Prostate gland (tissue), 2 donors: ENCODE results near the gene TMEM178A. TPM values are rescaled to one million over a fixed set of nuclear protein-coding genes. Genes with fewer than 3 reads are reported as not detected.

Experiments
- DNase-seq: peaks from one replicate; pipeline ENCODE4 v3.0.0-alpha.2; 2019; ENCODE audit warnings: low spot score
- H3K27ac ChIP-seq, 2 donors: fragments of 200-600 bp; sonication (generic); 2 replicates each; pipeline ENCODE4 v1.5.1; 2017 to 2019
- H3K27me3 ChIP-seq: fragments of 200-600 bp; sonication (generic); replicated peaks from 2 replicates; pipeline ENCODE4 v1.5.1; 2019; ENCODE audit not compliant: insufficient read depth
- H3K36me3 ChIP-seq, 2 donors: fragments of 200-600 bp; sonication (generic); 1 replicate in 1 of 2; 2 replicates in 1 of 2; pipeline versions ENCODE4 v1.5.1 to v1.8.1; 2017 to 2019
- H3K4me1 ChIP-seq: fragments of 200-600 bp; sonication (generic); replicated peaks from 2 replicates; pipeline ENCODE4 v1.5.1; 2019
- H3K4me3 ChIP-seq, 2 donors: fragments of 200-600 bp; sonication (generic); 2 replicates each; pipeline ENCODE4 v1.5.1; 2017 to 2019
- H3K9me3 ChIP-seq: fragments of 200-600 bp; sonication (generic); 2 replicates; pipeline ENCODE4 v1.5.1; 2017
- CTCF ChIP-seq, 4 experiments: fragments of 200-600 bp in 2 of 4; fragments of 450-650 bp in 2 of 4; sonication (generic) in 2 of 4; IDR thresholded peaks; 1 replicate in 3 of 4; 2 replicates in 1 of 4; pipeline ENCODE4 v1.5.1; 2016 to 2019; ENCODE audit warnings: antibody characterized with exemption in 4 of 4, mild to moderate bottlenecking in 2 of 4, moderate library complexity in 2 of 4
- POLR2A ChIP-seq: fragments of 450-650 bp; IDR thresholded peaks from one replicate; pipeline ENCODE4 v1.6.1; 2016; ENCODE audit warnings: antibody characterized with exemption, mild to moderate bottlenecking
- POLR2AphosphoS5 ChIP-seq: sonication (generic); formaldehyde crosslinking; IDR thresholded peaks from one replicate; pipeline ENCODE4 v1.6.1; 2017; ENCODE audit warnings: antibody characterized with exemption
- WGBS: methylation state at CpG from one replicate; pipeline ENCODE4 v1.1.5; 2018; 5-methylcytosine and 5-hydroxymethylcytosine counted together
- intact Hi-C: fragments of 100-400 bp; cut with DNase I; formaldehyde crosslinking; loops from one replicate; pipeline ENCODE4 v1.14.2; 2022
- total RNA-seq, 2 donors: library from RNA; depleted of rRNA; stranded (reverse); fragments of >200 nt; gene quantifications; one replicate each; pipeline ENCODE4 v1.1.0, GENCODE V29; 2016

TMEM178A gene
- total RNA-seq, 2 donors from 2014 or later = 2.6 to 6.9 TPM

DNA sequence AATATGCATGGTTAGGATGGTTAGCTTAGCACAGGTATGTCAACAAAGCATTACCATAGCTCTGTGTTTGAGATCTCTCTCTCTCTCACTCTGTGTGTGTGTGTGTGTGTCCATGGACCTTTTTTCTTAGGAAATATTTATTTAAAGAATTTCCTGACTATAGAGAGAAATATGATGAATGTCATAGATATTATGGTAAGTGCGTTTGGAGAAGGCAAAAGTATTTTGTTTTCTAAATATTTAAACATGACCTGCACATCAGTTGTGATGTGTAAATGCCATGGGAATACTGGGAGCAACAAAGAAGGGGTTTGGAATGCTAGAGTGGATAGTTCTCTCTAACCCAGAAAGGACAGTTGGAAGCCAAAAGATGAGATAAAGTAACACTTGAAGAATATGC, 3.9 kb upstream of the TMEM178A start:
- TF ChIP-seq POLR2A (no peak), POLR2AphosphoS5 (no peak), CTCF (IDR thresholded peaks at IDR 0.05) (no peak)
- Histone ChIP-seq H3K36me3 (no peaks in the 10 kb centered on the region), H3K27me3 (no peaks in the 10 kb centered on the region), H3K9me3 (no peaks in the 10 kb centered on the region), H3K27ac (no peak overlapping the region), H3K4me3 (no peak overlapping the region), H3K4me1 (no peaks in the 10 kb centered on the region)
- 46% methylated on average over 1 of the region's 1 CpG for WGBS
- no peak for DNase-seq
- intact Hi-C loops = no loop called here

- Histone ChIP-seq H3K36me3 (no peaks in the 10 kb centered on the region), H3K4me3 (no peak overlapping the region), H3K9me3 (no peaks in the 10 kb centered on the region), H3K27me3 (no peaks in the 10 kb centered on the region), H3K27ac (no peak overlapping the region), H3K4me1 (no peaks in the 10 kb centered on the region)
- intact Hi-C loops = no loop called here
- TF ChIP-seq POLR2A = no peak
- TF ChIP-seq CTCF (IDR thresholded peaks at IDR 0.05) = no peak
- no peak for TF ChIP-seq POLR2AphosphoS5
- WGBS = 96% methylated on average over 2 of the region's 2 CpGs
- no peak for DNase-seq
Measured at GRCh38 chr2:39663187-39663930, 2.4 kb upstream of the TMEM178A start.

GRCh38 chr2:39664232-39664887, 1.4 kb upstream of the TMEM178A start:
- Histone ChIP-seq H3K27ac (no peak overlapping the region), H3K27me3 (no peaks in the 10 kb centered on the region), H3K36me3 (no peaks in the 10 kb centered on the region), H3K4me3 (no peak overlapping the region), H3K4me1 (no peaks in the 10 kb centered on the region), H3K9me3 (no peaks in the 10 kb centered on the region)
- intact Hi-C loops = no loop called here
- no peak for DNase-seq
- 53% methylated on average over 6 of the region's 6 CpGs for WGBS
- TF ChIP-seq POLR2A (no peak), CTCF (IDR thresholded peaks at IDR 0.05) (no peak), POLR2AphosphoS5 (no peak)

- Histone ChIP-seq H3K4me1 (no peaks in the 10 kb centered on the region), H3K27ac (no peak overlapping the region), H3K27me3 (no peaks in the 10 kb centered on the region), H3K36me3 (no peaks in the 10 kb centered on the region), H3K9me3 (no peaks in the 10 kb centered on the region), H3K4me3 (no peak overlapping the region)
- WGBS = 36% methylated on average over 26 of the region's 26 CpGs
- intact Hi-C loops = no loop called here
- TF ChIP-seq POLR2A (no peak), CTCF (IDR thresholded peaks at IDR 0.05) (no peak), POLR2AphosphoS5 (no peak)
- DNase-seq = no peak
Measured at GRCh38 chr2:39664888-39665591, 677 bp upstream of the TMEM178A start.
